ENCODE measurements around the gene NEB. TPM values are rescaled to one million over a fixed set of nuclear protein-coding genes. Genes with fewer than 3 reads are reported as not detected.

NEB gene
- total and polyA plus RNA-seq, 2 of the 4 experiments (the other 2 are of a cell fraction) = under 0.01 TPM; not detected in 1

DNA sequence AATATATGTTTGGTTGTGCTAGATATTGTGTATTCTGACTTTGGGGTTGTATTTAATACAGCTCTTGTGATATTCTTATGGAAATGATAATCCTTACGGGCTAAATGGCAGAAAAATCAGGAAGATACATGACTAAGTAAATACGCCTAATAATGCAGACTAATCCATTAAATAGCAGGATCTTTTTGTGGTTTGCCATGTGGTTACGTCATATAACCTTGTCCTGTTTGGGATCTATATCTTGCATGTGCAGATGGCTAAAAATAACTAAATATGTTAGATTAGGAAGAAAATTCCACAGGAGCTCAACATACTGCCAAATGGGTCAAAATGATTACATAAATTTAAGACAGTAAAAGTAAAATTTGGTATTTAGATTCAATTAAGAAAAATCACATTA lies 83.0 kb downstream of the NEB start:
- dilution Hi-C loops (cut with HindIII; ENCODE audit: low sequenced_read_pairs, unreplicated experiment) = no loop called here
- CTCF ChIA-PET = no interaction called here

More for the DNA sequence above, 83.0 kb downstream of the NEB start:
- Histone ChIP-seq H3K9me3 (ENCODE audit: control insufficient read depth, insufficient read depth, low read length) (no peaks in the 10 kb centered on the region), H3K4me3 (ENCODE audit: insufficient read depth, low read depth, low read length) (no peak overlapping the region), H2AK5ac (ENCODE audit: low read depth, low read length) (no peak overlapping the region), H3K27me3 (ENCODE audit: control insufficient read depth, insufficient read depth, low read length) (no peaks in the 10 kb centered on the region), H2AFZ (replicated peaks; ENCODE audit: low read length, poor library complexity) (no peak overlapping the region), H2BK20ac (ENCODE audit: low read depth, low read length) (no peak overlapping the region), H3K14ac (replicated peaks; ENCODE audit: low read depth, low read length) (no peak overlapping the region), H2BK5ac (ENCODE audit: low read depth, low read length, poor library complexity, severe bottlenecking) (no peak overlapping the region), H3K18ac (ENCODE audit: low read depth, low read length) (no peak overlapping the region), H3K4me1 (ENCODE audit: control insufficient read depth, insufficient read depth, low read length) (no peaks in the 10 kb centered on the region), H4K91ac (ENCODE audit: insufficient read depth, low read depth, low read length) (no peak overlapping the region), H3K4ac (ENCODE audit: low read depth, low read length) (no peak overlapping the region), H3K4me2 (ENCODE audit: low read depth, low read length) (no peak overlapping the region), H3K9ac (ENCODE audit: low read depth, low read length) (no peak overlapping the region), H2AK9ac (replicated peaks; ENCODE audit: low read depth, low read length, poor library complexity) (no peak overlapping the region), H3K36me3 (ENCODE audit: control insufficient read depth, insufficient read depth, low read length) (no peaks in the 10 kb centered on the region), H2BK120ac (ENCODE audit: low read depth, low read length) (no peak overlapping the region), H3K56ac (ENCODE audit: extremely low read depth, insufficient read depth, low read length) (no peak overlapping the region), H4K5ac (ENCODE audit: low read depth, low read length) (no peak overlapping the region), H3K23ac (ENCODE audit: low read depth, low read length) (no peak overlapping the region), H2BK15ac (ENCODE audit: low read depth, low read length) (no peak overlapping the region), H3K79me1 (ENCODE audit: low read depth in 1 of 2, low read length in 2 of 2) (no peaks in the 10 kb centered on the region), H3K9me1 (ENCODE audit: insufficient read depth, low read length) (no peaks in the 10 kb centered on the region; the same call in 1 of the 2 replicates), H4K20me1 (ENCODE audit: insufficient read depth, low read length) (no peaks in the 10 kb centered on the region), H4K8ac (ENCODE audit: low read depth in 2 of 2, low read length in 2 of 2) (no peak overlapping the region), H3K27ac (ENCODE audit: insufficient read depth, low read length) (no peak overlapping the region)
- DNase-seq (no peak), ATAC-seq (ENCODE audit: low read depth) (no peak)
- in situ Hi-C loops (cut with MboI; ENCODE audit: low sequenced_read_pairs) (no loop called here), intact Hi-C loops (cut with micrococcal nuclease) (no loop called here)
- no TSS peak for BruUV-seq (replicated peaks)
- POLR2A ChIA-PET (ENCODE audit: unreplicated experiment) = no interaction called here
- TF ChIP-seq MAZ (IDR thresholded peaks at IDR 0.05; ENCODE audit: borderline replicate concordance, low read depth, low read length) (no peak), CHD1 (IDR thresholded peaks at IDR 0.05; ENCODE audit: low read depth, low read length) (no peak), NFE2L2 (IDR thresholded peaks at IDR 0.05; ENCODE audit: low read depth, low read length) (no peak), RAD21 (IDR thresholded peaks at IDR 0.05; ENCODE audit: low read length) (no peak), CEBPB (IDR thresholded peaks at IDR 0.05; ENCODE audit: low read depth, low read length) (no peak), BHLHE40 (IDR thresholded peaks at IDR 0.05; ENCODE audit: low read depth, low read length) (no peak), MXI1 (IDR thresholded peaks at IDR 0.05; ENCODE audit: borderline replicate concordance, low read depth, low read length) (no peak), RCOR1 (IDR thresholded peaks at IDR 0.05; ENCODE audit: insufficient replicate concordance, low read length) (no peak), POLR2A (IDR thresholded peaks at IDR 0.05; ENCODE audit: low read depth, low read length) (no peak), RFX5 (IDR thresholded peaks at IDR 0.05; ENCODE audit: low read depth, low read length) (no peak), FOS (IDR thresholded peaks at IDR 0.05; ENCODE audit: low read depth, low read length) (no peak), SMC3 (IDR thresholded peaks at IDR 0.05; ENCODE audit: low read depth, low read length) (no peak), MAFK (IDR thresholded peaks at IDR 0.05; ENCODE audit: low read depth, low read length) (no peak)
- TF ChIP-seq, protein P1, sequence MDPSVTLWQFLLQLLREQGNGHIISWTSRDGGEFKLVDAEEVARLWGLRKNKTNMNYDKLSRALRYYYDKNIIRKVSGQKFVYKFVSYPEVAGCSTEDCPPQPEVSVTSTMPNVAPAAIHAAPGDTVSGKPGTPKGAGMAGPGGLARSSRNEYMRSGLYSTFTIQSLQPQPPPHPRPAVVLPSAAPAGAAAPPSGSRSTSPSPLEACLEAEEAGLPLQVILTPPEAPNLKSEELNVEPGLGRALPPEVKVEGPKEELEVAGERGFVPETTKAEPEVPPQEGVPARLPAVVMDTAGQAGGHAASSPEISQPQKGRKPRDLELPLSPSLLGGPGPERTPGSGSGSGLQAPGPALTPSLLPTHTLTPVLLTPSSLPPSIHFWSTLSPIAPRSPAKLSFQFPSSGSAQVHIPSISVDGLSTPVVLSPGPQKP (IDR thresholded peaks at IDR 0.05; ENCODE audit: borderline replicate concordance, low read depth, low read length) = no peak
- TF ChIP-seq, protein P2, sequence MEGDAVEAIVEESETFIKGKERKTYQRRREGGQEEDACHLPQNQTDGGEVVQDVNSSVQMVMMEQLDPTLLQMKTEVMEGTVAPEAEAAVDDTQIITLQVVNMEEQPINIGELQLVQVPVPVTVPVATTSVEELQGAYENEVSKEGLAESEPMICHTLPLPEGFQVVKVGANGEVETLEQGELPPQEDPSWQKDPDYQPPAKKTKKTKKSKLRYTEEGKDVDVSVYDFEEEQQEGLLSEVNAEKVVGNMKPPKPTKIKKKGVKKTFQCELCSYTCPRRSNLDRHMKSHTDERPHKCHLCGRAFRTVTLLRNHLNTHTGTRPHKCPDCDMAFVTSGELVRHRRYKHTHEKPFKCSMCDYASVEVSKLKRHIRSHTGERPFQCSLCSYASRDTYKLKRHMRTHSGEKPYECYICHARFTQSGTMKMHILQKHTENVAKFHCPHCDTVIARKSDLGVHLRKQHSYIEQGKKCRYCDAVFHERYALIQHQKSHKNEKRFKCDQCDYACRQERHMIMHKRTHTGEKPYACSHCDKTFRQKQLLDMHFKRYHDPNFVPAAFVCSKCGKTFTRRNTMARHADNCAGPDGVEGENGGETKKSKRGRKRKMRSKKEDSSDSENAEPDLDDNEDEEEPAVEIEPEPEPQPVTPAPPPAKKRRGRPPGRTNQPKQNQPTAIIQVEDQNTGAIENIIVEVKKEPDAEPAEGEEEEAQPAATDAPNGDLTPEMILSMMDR (conservative IDR thresholded peaks at IDR 0.05; ENCODE audit: low read depth, low read length) = no peak
- TF ChIP-seq, protein P3, sequence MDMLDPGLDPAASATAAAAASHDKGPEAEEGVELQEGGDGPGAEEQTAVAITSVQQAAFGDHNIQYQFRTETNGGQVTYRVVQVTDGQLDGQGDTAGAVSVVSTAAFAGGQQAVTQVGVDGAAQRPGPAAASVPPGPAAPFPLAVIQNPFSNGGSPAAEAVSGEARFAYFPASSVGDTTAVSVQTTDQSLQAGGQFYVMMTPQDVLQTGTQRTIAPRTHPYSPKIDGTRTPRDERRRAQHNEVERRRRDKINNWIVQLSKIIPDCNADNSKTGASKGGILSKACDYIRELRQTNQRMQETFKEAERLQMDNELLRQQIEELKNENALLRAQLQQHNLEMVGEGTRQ (IDR thresholded peaks at IDR 0.05; ENCODE audit: low read depth, low read length) = no peak
- no CpG with 5 or more reads among the region's 3 CpGs for WGBS, 2 experiments (ENCODE audit: extremely low coverage in 2 of 2, insufficient read length in 1 of 2)

Measured in IMR-90 (cell line).